DMS79 treated with DMSO at 0.1 percent for 48 hours (cell line): ENCODE measurements around the gene NEK11.
A peak's percentile ranks its signal among the peaks of the same experiment; 100 is the strongest.

Source experiments
- DNase-seq: peaks from one replicate; lab custom pipeline; 2025; lab: John Stamatoyannopoulos, UW

NEK11 gene

GRCh38 chr3:131141770-131142169 lies 115.1 kb downstream of the NEK11 start:
- DNase-seq = no peak

- no peak for DNase-seq
These were observed 115.9 kb downstream of the NEK11 start for GRCh38 chr3:131142580-131142979.

GRCh38 chr3:131143802-131144201 lies 117.1 kb downstream of the NEK11 start:
- no peak for DNase-seq

GRCh38 chr3:131147534-131147933 lies 120.9 kb downstream of the NEK11 start:
- DNase-seq = no peak

GRCh38 chr3:131158434-131158833 lies 131.8 kb downstream of the NEK11 start:
- DNase-seq = no peak

- DNase-seq = no peak
These were observed 135.8 kb downstream of the NEK11 start for GRCh38 chr3:131162516-131162915.

- DNase-seq = no peak
These were observed 141.2 kb downstream of the NEK11 start for GRCh38 chr3:131167867-131168266.

GRCh38 chr3:131169331-131169730 lies 142.7 kb downstream of the NEK11 start:
- no peak for DNase-seq

GRCh38 chr3:131172502-131173200 lies 146.0 kb downstream of the NEK11 start:
- DNase-seq = no peak

GRCh38 chr3:131174752-131175151 lies 148.1 kb downstream of the NEK11 start:
- no peak for DNase-seq

- DNase-seq = peak; percentile 22
These were observed 152.2 kb downstream of the NEK11 start for GRCh38 chr3:131178710-131179375.

- no peak for DNase-seq
These were observed 166.0 kb downstream of the NEK11 start for GRCh38 chr3:131192701-131193100.

GRCh38 chr3:131193641-131194238 lies 167.1 kb downstream of the NEK11 start:
- no peak for DNase-seq

GRCh38 chr3:131194816-131195215 lies 168.1 kb downstream of the NEK11 start:
- no peak for DNase-seq

GRCh38 chr3:131200636-131201199 lies 174.0 kb downstream of the NEK11 start:
- no peak for DNase-seq

- no peak for DNase-seq
These were observed 189.7 kb downstream of the NEK11 start for GRCh38 chr3:131216330-131216729.

- no peak for DNase-seq
These were observed 190.1 kb downstream of the NEK11 start for GRCh38 chr3:131216801-131217200.

- DNase-seq = no peak
These were observed 190.6 kb downstream of the NEK11 start for GRCh38 chr3:131217296-131217741.

GRCh38 chr3:131218196-131218595 lies 191.5 kb downstream of the NEK11 start:
- no peak for DNase-seq

- no peak for DNase-seq
These were observed 195.1 kb downstream of the NEK11 start for GRCh38 chr3:131221731-131222130.

- no peak for DNase-seq
These were observed 195.9 kb downstream of the NEK11 start for GRCh38 chr3:131222599-131222998.

- no peak for DNase-seq
These were observed 197.0 kb downstream of the NEK11 start for GRCh38 chr3:131223373-131224289.
